NCI-H82 treated with DMSO at 0.1 percent for 48 hours (cell line): ENCODE data around the gene C1orf167.
A peak's percentile ranks its signal among the peaks of the same experiment; 100 is the strongest.
"Not testable (repeated sequence)": the region's sequence is repeated elsewhere in the genome, so short reads cannot be mapped to it uniquely, and the experiment has no call there.

Experiments used
- DNase-seq: peaks from one replicate; lab custom pipeline; 2025; ENCODE audit not compliant: unreplicated experiment; lab: John Stamatoyannopoulos, UW

Gene C1orf167

GRCh38 chr1:11797525-11798216 lies 35.7 kb downstream of the C1orf167 start:
- DNase-seq: no peak

GRCh38 chr1:11799099-11799498 lies 37.1 kb downstream of the C1orf167 start:
- no peak for DNase-seq

- DNase-seq: no peak
These were observed 37.9 kb downstream of the C1orf167 start for GRCh38 chr1:11799896-11800295.

GRCh38 chr1:11800391-11800755 lies 38.4 kb downstream of the C1orf167 start:
- no peak for DNase-seq

GRCh38 chr1:11800756-11801433 lies 38.9 kb downstream of the C1orf167 start:
- DNase-seq: no peak

GRCh38 chr1:11802616-11802972 lies 40.6 kb downstream of the C1orf167 start:
- no peak for DNase-seq

- peak; percentile 94 for DNase-seq
These were observed 41.2 kb downstream of the C1orf167 start for GRCh38 chr1:11802973-11803885.

- not testable (repeated sequence) for DNase-seq
These were observed 42.1 kb downstream of the C1orf167 start for GRCh38 chr1:11803924-11804665.

- no peak for DNase-seq
These were observed 42.9 kb downstream of the C1orf167 start for GRCh38 chr1:11804666-11805421.

- DNase-seq: peak; percentile 96
These were observed 43.7 kb downstream of the C1orf167 start, which contains the start of the genes CLCN6 and MTHFR for GRCh38 chr1:11805422-11806306. CLCN6 (plus strand) TSS chr1:11806191; CDS start chr1:11806263, 72 bp downstream. MTHFR (minus strand) TSS chr1:11805964; CDS start chr1:11803116, 2,848 bp downstream.

- peak; percentile 75 for DNase-seq
These were observed 44.4 kb downstream of the C1orf167 start for GRCh38 chr1:11806307-11806936.

- no peak for DNase-seq
These were observed 45.1 kb downstream of the C1orf167 start for GRCh38 chr1:11807133-11807532.

- DNase-seq: no peak
These were observed 51.0 kb downstream of the C1orf167 start for GRCh38 chr1:11813021-11813420.

GRCh38 chr1:11817192-11817591 lies 55.2 kb downstream of the C1orf167 start:
- no peak for DNase-seq

- DNase-seq: no peak
These were observed 60.1 kb downstream of the C1orf167 start for GRCh38 chr1:11822091-11822490.

- no peak for DNase-seq
These were observed 61.6 kb downstream of the C1orf167 start for GRCh38 chr1:11823366-11824137.

GRCh38 chr1:11825131-11825530 lies 63.1 kb downstream of the C1orf167 start:
- no peak for DNase-seq

- DNase-seq: no peak
These were observed 65.0 kb downstream of the C1orf167 start for GRCh38 chr1:11826946-11827345.
